HepG2 (cell line): ENCODE measurements around the gene ZNF217. TPM values are rescaled to one million over a fixed set of nuclear protein-coding genes. Genes with fewer than 3 reads are reported as not detected.

Source experiments
- ELF4 ChIP-seq: sonication (generic); formaldehyde crosslinking; IDR thresholded peaks from 2 replicates; pipeline ENCODE4 v1.5.0; 2020; ENCODE audit warnings: missing genetic modification reagents, mild to moderate bottlenecking, moderate library complexity, borderline replicate concordance
- KLF12 ChIP-seq: sonication (generic); formaldehyde crosslinking; IDR thresholded peaks from 2 replicates; pipeline ENCODE4 v1.4.0; 2020; ENCODE audit warnings: missing genetic modification reagents, borderline replicate concordance
- KLF16 ChIP-seq, 2 experiments: sonication (generic) in 1 of 2; formaldehyde crosslinking in 1 of 2; IDR thresholded peaks; 2 replicates each; pipeline versions ENCODE4 v1.6.1 to v1.8.0; 2016 to 2023; ENCODE audit warnings: missing genetic modification reagents in 2 of 2, missing compliant biosample characterization in 1 of 2
- MED13 ChIP-seq: sonication (generic); formaldehyde crosslinking; IDR thresholded peaks from 2 replicates; pipeline ENCODE4 v1.5.0; 2020; ENCODE audit warnings: missing genetic modification reagents
- MXD4 ChIP-seq: IDR thresholded peaks from 2 replicates; pipeline ENCODE4 v1.6.1; 2016; ENCODE audit warnings: mild to moderate bottlenecking, missing biosample characterization, missing genetic modification reagents
- NKX3-1 ChIP-seq: sonication (generic); formaldehyde crosslinking; IDR thresholded peaks from 2 replicates; pipeline ENCODE4 v1.5.0; 2020; ENCODE audit warnings: missing genetic modification reagents
- REXO4 ChIP-seq: sonication (generic); formaldehyde crosslinking; IDR thresholded peaks from 2 replicates; pipeline ENCODE4 v1.8.0; 2022; ENCODE audit warnings: missing genetic modification reagents, mild to moderate bottlenecking, borderline replicate concordance
- SATB2 ChIP-seq: sonication (generic); formaldehyde crosslinking; IDR thresholded peaks from 2 replicates; pipeline ENCODE4 v1.5.0; 2020; ENCODE audit warnings: missing genetic modification reagents
- TBL1XR1 ChIP-seq: fragments of 150-350 bp; IDR thresholded peaks from 2 replicates; pipeline ENCODE4 v1.6.1; 2014; ENCODE audit warnings: borderline replicate concordance, low read length; ENCODE audit not compliant: partially characterized antibody
- ZBTB3 ChIP-seq: sonication (generic); formaldehyde crosslinking; IDR thresholded peaks from 2 replicates; pipeline ENCODE4 v1.4.0; 2020; ENCODE audit warnings: low read depth, mild to moderate bottlenecking, moderate library complexity, missing genetic modification reagents, borderline replicate concordance
- ZBTB7B ChIP-seq: sonication (generic); formaldehyde crosslinking; IDR thresholded peaks from 2 replicates; pipeline ENCODE4 v1.4.0; 2020; ENCODE audit warnings: missing genetic modification reagents
- ZFP36 ChIP-seq: fragments of 150-350 bp; IDR thresholded peaks from 2 replicates; pipeline ENCODE4 v1.6.1; 2018; ENCODE audit warnings: borderline replicate concordance, low read length, low read depth; ENCODE audit not compliant: partially characterized antibody
- ZNF24 ChIP-seq: fragments of 450-650 bp; IDR thresholded peaks from 2 replicates; pipeline ENCODE4 v1.6.1; 2017; ENCODE audit warnings: antibody characterized with exemption, mild to moderate bottlenecking
- ZNF558 ChIP-seq: sonication (generic); formaldehyde crosslinking; IDR thresholded peaks from 2 replicates; pipeline ENCODE4 v1.9.0; 2022; ENCODE audit warnings: mild to moderate bottlenecking, missing genetic modification reagents, borderline replicate concordance
- ZNF629 ChIP-seq: sonication (generic); formaldehyde crosslinking; conservative IDR thresholded peaks from 2 replicates; pipeline ENCODE4 v1.5.0; 2020; ENCODE audit warnings: missing genetic modification reagents
- ZZZ3 ChIP-seq: sonication (generic); formaldehyde crosslinking; IDR thresholded peaks from 2 replicates; pipeline ENCODE4 v1.4.0; 2020; ENCODE audit warnings: missing genetic modification reagents, mild to moderate bottlenecking, borderline replicate concordance
- polyA plus RNA-seq, 8 experiments: library from polyadenylated mRNA; depleted of rRNA in 3 of 8; stranded (reverse) in 7 of 8; unstranded in 1 of 8; fragments of >200 nt; fragmentation: Illumina TruSeq in 4 of 8; extraction: Trizol in 4 of 8; gene quantifications; 2 replicates each; pipeline versions ENCODE4 v1.2.1 to v1.2.3, GENCODE V29; 2011 to 2016; ENCODE audit warnings: low read depth in 4 of 8, missing spikeins in 1 of 8, mixed read lengths in 1 of 8; ENCODE audit not compliant: insufficient read depth in 1 of 8
- total RNA-seq, 5 experiments: library from RNA; depleted of rRNA; stranded (reverse); fragments of >200 nt; fragmentation: Illumina TruSeq; extraction: Trizol; gene quantifications; 2 replicates each; pipeline ENCODE4 v1.2.3, GENCODE V29; 2016; ENCODE audit warnings: low read depth in 1 of 5
- TF ChIP-seq, protein P1 (sequence below): sonication (generic); formaldehyde crosslinking; IDR thresholded peaks from 2 replicates; pipeline ENCODE4 v1.5.0; 2020; ENCODE audit warnings: missing genetic modification reagents
- TF ChIP-seq, protein P2 (sequence below): sonication (generic); formaldehyde crosslinking; IDR thresholded peaks from 2 replicates; pipeline ENCODE4 v1.5.1; 2020; ENCODE audit warnings: mild to moderate bottlenecking, missing genetic modification reagents, borderline replicate concordance
- TF ChIP-seq, protein P3 (sequence below): sonication (generic); formaldehyde crosslinking; IDR thresholded peaks from 2 replicates; pipeline ENCODE4 v1.8.0; 2022; ENCODE audit warnings: missing genetic modification reagents, mild to moderate bottlenecking, inconsistent platforms, borderline replicate concordance
- TF ChIP-seq, protein P4 (sequence below): fragments of 450-650 bp; IDR thresholded peaks from 2 replicates; pipeline ENCODE4 v1.6.1; 2017
- TF ChIP-seq, protein P5 (sequence below): sonication (generic); formaldehyde crosslinking; IDR thresholded peaks from 2 replicates; pipeline ENCODE4 v1.9.0; 2021; ENCODE audit warnings: missing genetic modification reagents, mild to moderate bottlenecking, borderline replicate concordance

ZNF217 gene
- total and polyA plus RNA-seq, 2 of the 13 experiments (the other 11 are each of a cell fraction or from before 2014, with no cell fraction given), result 22.3 to 29.8 TPM

DNA sequence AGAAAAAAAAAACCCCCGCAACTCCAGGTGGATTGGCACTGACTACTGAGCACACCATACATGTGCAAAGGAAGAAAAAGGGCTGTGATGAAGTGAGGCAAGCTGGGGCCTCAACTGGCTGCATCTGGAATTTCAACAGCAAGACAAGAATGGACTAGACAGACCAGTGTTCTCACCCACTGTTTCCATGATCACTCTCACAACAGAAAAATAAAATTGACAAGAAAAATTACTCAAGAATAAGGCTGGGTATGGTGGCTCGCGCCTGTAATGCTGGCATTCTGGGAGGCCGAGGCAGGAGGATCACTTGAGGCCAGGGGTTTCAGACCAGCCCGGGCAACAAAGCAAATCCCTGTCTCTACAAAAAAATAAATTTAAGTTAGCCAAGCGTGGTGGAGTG, 18.8 kb downstream of the ZNF217 start (continued):
- TF ChIP-seq, protein P1, sequence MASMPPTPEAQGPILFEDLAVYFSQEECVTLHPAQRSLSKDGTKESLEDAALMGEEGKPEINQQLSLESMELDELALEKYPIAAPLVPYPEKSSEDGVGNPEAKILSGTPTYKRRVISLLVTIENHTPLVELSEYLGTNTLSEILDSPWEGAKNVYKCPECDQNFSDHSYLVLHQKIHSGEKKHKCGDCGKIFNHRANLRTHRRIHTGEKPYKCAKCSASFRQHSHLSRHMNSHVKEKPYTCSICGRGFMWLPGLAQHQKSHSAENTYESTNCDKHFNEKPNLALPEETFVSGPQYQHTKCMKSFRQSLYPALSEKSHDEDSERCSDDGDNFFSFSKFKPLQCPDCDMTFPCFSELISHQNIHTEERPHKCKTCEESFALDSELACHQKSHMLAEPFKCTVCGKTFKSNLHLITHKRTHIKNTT (CRISPR knock-in tag), result no peak
- TF ChIP-seq, protein P2, sequence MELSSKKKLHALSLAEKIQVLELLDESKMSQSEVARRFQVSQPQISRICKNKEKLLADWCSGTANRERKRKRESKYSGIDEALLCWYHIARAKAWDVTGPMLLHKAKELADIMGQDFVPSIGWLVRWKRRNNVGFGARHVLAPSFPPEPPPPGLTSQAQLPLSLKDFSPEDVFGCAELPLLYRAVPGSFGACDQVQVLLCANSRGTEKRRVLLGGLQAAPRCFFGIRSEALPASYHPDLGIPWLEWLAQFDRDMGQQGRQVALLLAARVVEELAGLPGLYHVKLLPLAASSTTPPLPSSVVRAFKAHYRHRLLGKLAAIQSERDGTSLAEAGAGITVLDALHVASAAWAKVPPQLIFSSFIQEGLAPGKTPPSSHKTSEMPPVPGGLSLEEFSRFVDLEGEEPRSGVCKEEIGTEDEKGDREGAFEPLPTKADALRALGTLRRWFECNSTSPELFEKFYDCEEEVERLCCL (CRISPR knock-in tag), result no peak
- TF ChIP-seq ZBTB7B (CRISPR knock-in tag), result no peak
- TF ChIP-seq NKX3-1, result no peak
- no peak for TF ChIP-seq TBL1XR1
- TF ChIP-seq MED13, result no peak
- no peak for TF ChIP-seq ZNF558 (CRISPR knock-in tag)
- no peak for TF ChIP-seq ZNF24
- TF ChIP-seq, protein P3, sequence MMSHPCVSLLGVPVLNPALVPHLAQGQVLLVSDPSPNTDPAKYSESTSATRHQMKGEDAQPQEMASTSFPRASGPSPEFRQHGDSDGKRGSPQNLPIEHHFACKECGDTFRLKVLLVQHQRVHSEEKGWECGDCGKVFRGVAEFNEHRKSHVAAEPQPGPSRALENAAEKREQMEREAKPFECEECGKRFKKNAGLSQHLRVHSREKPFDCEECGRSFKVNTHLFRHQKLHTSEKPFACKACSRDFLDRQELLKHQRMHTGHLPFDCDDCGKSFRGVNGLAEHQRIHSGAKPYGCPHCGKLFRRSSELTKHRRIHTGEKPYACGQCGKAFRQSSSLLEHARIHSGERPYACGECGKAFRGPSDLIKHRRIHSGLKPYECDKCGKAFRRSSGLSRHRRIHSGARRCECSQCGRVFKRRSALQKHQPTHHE (CRISPR knock-in tag), result no peak
- TF ChIP-seq ELF4 (CRISPR knock-in tag), result no peak
- TF ChIP-seq SATB2 (CRISPR knock-in tag), result 0 out of 2 replicates have a peak, but pooled peaks have one; percentile 42
- no peak for TF ChIP-seq ZBTB3
- TF ChIP-seq KLF16 (CRISPR knock-in tag; IDR thresholded peaks at IDR 0.05), result no peak
- no peak for TF ChIP-seq KLF12 (CRISPR knock-in tag)
- TF ChIP-seq ZFP36, result no peak
- TF ChIP-seq ZZZ3, result no peak
- TF ChIP-seq, protein P4, sequence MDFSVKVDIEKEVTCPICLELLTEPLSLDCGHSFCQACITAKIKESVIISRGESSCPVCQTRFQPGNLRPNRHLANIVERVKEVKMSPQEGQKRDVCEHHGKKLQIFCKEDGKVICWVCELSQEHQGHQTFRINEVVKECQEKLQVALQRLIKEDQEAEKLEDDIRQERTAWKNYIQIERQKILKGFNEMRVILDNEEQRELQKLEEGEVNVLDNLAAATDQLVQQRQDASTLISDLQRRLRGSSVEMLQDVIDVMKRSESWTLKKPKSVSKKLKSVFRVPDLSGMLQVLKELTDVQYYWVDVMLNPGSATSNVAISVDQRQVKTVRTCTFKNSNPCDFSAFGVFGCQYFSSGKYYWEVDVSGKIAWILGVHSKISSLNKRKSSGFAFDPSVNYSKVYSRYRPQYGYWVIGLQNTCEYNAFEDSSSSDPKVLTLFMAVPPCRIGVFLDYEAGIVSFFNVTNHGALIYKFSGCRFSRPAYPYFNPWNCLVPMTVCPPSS, result no peak
- TF ChIP-seq, protein P5, sequence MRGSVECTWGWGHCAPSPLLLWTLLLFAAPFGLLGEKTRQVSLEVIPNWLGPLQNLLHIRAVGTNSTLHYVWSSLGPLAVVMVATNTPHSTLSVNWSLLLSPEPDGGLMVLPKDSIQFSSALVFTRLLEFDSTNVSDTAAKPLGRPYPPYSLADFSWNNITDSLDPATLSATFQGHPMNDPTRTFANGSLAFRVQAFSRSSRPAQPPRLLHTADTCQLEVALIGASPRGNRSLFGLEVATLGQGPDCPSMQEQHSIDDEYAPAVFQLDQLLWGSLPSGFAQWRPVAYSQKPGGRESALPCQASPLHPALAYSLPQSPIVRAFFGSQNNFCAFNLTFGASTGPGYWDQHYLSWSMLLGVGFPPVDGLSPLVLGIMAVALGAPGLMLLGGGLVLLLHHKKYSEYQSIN (CRISPR knock-in tag), result no peak
- no peak for TF ChIP-seq ZNF629 (CRISPR knock-in tag)
- TF ChIP-seq MXD4 (CRISPR knock-in tag), result no peak
- no peak for TF ChIP-seq REXO4 (CRISPR knock-in tag)
